HepG2 (cell line): ENCODE measurements around the gene KRCC1. TPM values are rescaled to one million over a fixed set of nuclear protein-coding genes. Genes with fewer than 3 reads are reported as not detected.

Experiments used
- BCL3 ChIP-seq: sonication (generic); formaldehyde crosslinking; IDR thresholded peaks from 2 replicates; pipeline ENCODE4 v1.5.1; 2020; ENCODE audit warnings: mild to moderate bottlenecking, missing genetic modification reagents, moderate library complexity
- ELF3 ChIP-seq: IDR thresholded peaks from 2 replicates; pipeline ENCODE4 v1.6.1; 2016; ENCODE audit warnings: missing genetic modification reagents, missing compliant biosample characterization
- EP300 ChIP-seq, 3 experiments: sonication (generic) in 1 of 3; formaldehyde crosslinking in 1 of 3; IDR thresholded peaks; 2 replicates each; pipeline versions ENCODE4 v1.5.1 to v1.6.1; 2011 to 2020; ENCODE audit warnings: low read depth in 2 of 3, low read length in 2 of 3, borderline replicate concordance in 1 of 3, improper control_type of control experiment in 1 of 3, mild to moderate bottlenecking in 1 of 3, missing genetic modification reagents in 1 of 3, moderate library complexity in 1 of 3
- FLYWCH1 ChIP-seq: sonication (generic); formaldehyde crosslinking; IDR thresholded peaks from 2 replicates; pipeline ENCODE4 v1.8.1; 2023; ENCODE audit warnings: mild to moderate bottlenecking, missing genetic modification reagents
- FOXM1 ChIP-seq: sonication (generic); formaldehyde crosslinking; IDR thresholded peaks from 2 replicates; pipeline ENCODE4 v1.5.0; 2020; ENCODE audit warnings: missing genetic modification reagents
- GTF3A ChIP-seq: sonication (generic); formaldehyde crosslinking; conservative IDR thresholded peaks from 2 replicates; pipeline ENCODE4 v1.4.0; 2020; ENCODE audit warnings: mild to moderate bottlenecking, missing genetic modification reagents
- HIVEP1 ChIP-seq: sonication (generic); formaldehyde crosslinking; IDR thresholded peaks from 2 replicates; pipeline ENCODE4 v1.4.0; 2020; ENCODE audit warnings: mild to moderate bottlenecking, missing genetic modification reagents
- HNRNPK ChIP-seq: fragments of 200-400 bp; formaldehyde crosslinking; IDR thresholded peaks from 2 replicates; pipeline ENCODE4 v1.6.1; 2018; ENCODE audit warnings: low read length, low read depth, moderate library complexity, mild to moderate bottlenecking; ENCODE audit not compliant: poor library complexity, severe bottlenecking
- MIXL1 ChIP-seq: IDR thresholded peaks from 2 replicates; pipeline ENCODE4 v1.6.1; 2016
- NFE2 ChIP-seq: sonication (generic); formaldehyde crosslinking; IDR thresholded peaks from 2 replicates; pipeline ENCODE4 v1.4.0; 2020; ENCODE audit warnings: missing genetic modification reagents
- NONO ChIP-seq, 2 experiments: fragments of 450-650 bp in 1 of 2; sonication (generic) in 1 of 2; formaldehyde crosslinking in 1 of 2; IDR thresholded peaks in 1 of 2; conservative IDR thresholded peaks in 1 of 2; 2 replicates each; pipeline versions ENCODE4 v1.6.1 to v1.8.0; 2017 to 2022; ENCODE audit warnings: mild to moderate bottlenecking in 1 of 2, missing genetic modification reagents in 1 of 2, moderate library complexity in 1 of 2
- PCBP1 ChIP-seq: fragments of 200-400 bp; formaldehyde crosslinking; IDR thresholded peaks from 2 replicates; pipeline ENCODE4 v1.6.1; 2017; ENCODE audit warnings: mild to moderate bottlenecking, low read depth, low read length, borderline replicate concordance
- SALL1 ChIP-seq: sonication (generic); formaldehyde crosslinking; IDR thresholded peaks from 2 replicates; pipeline ENCODE4 v1.8.0; 2022; ENCODE audit warnings: mild to moderate bottlenecking, missing genetic modification reagents
- SALL2 ChIP-seq: sonication (generic); formaldehyde crosslinking; IDR thresholded peaks from 2 replicates; pipeline ENCODE4 v1.8.1; 2023; ENCODE audit warnings: mild to moderate bottlenecking, missing genetic modification reagents, inconsistent platforms
- SIX1 ChIP-seq: sonication (generic); formaldehyde crosslinking; IDR thresholded peaks from 2 replicates; pipeline ENCODE4 v1.4.0; 2020; ENCODE audit warnings: missing genetic modification reagents, borderline replicate concordance
- SOX5 ChIP-seq: IDR thresholded peaks from 2 replicates; pipeline ENCODE4 v1.6.1; 2016; ENCODE audit warnings: borderline replicate concordance
- SSRP1 ChIP-seq: IDR thresholded peaks from 2 replicates; pipeline ENCODE4 v1.6.1; 2016; ENCODE audit warnings: control low read depth
- TAF1 ChIP-seq: sonication (generic); formaldehyde crosslinking; IDR thresholded peaks from 2 replicates; pipeline ENCODE4 v1.4.0; 2020; ENCODE audit warnings: missing genetic modification reagents
- TARDBP ChIP-seq: sonication (generic); formaldehyde crosslinking; IDR thresholded peaks from 2 replicates; pipeline ENCODE4 v1.8.0; 2022; ENCODE audit warnings: mild to moderate bottlenecking, missing genetic modification reagents
- TBX2 ChIP-seq: sonication (generic); formaldehyde crosslinking; IDR thresholded peaks from 2 replicates; pipeline ENCODE4 v1.5.0; 2020; ENCODE audit warnings: missing genetic modification reagents, mild to moderate bottlenecking, borderline replicate concordance
- ZBTB44 ChIP-seq: sonication (generic); formaldehyde crosslinking; IDR thresholded peaks from 2 replicates; pipeline ENCODE4 v1.4.0; 2020; ENCODE audit warnings: missing genetic modification reagents
- ZNF24 ChIP-seq: fragments of 450-650 bp; IDR thresholded peaks from 2 replicates; pipeline ENCODE4 v1.6.1; 2017; ENCODE audit warnings: antibody characterized with exemption, mild to moderate bottlenecking
- ZNF337 ChIP-seq: sonication (generic); formaldehyde crosslinking; IDR thresholded peaks from 2 replicates; pipeline ENCODE4 v1.5.1; 2020; ENCODE audit warnings: missing genetic modification reagents, low read depth, mild to moderate bottlenecking, borderline replicate concordance
- ZNF350 ChIP-seq: sonication (generic); formaldehyde crosslinking; IDR thresholded peaks from 2 replicates; pipeline ENCODE4 v1.4.0; 2020; ENCODE audit warnings: mild to moderate bottlenecking, low read depth, missing genetic modification reagents, borderline replicate concordance
- ZNF780A ChIP-seq: sonication (generic); formaldehyde crosslinking; IDR thresholded peaks from 2 replicates; pipeline ENCODE4 v1.8.0; 2022; ENCODE audit warnings: mild to moderate bottlenecking, missing genetic modification reagents, moderate library complexity
- ZNF792 ChIP-seq: IDR thresholded peaks from 2 replicates; pipeline ENCODE4 v1.6.1; 2016
- polyA plus RNA-seq, 8 experiments: library from polyadenylated mRNA; depleted of rRNA in 3 of 8; stranded (reverse) in 7 of 8; unstranded in 1 of 8; fragments of >200 nt; fragmentation: Illumina TruSeq in 4 of 8; extraction: Trizol in 4 of 8; gene quantifications; 2 replicates each; pipeline versions ENCODE4 v1.2.1 to v1.2.3, GENCODE V29; 2011 to 2016; ENCODE audit warnings: low read depth in 4 of 8, missing spikeins in 1 of 8, mixed read lengths in 1 of 8; ENCODE audit not compliant: insufficient read depth in 1 of 8
- total RNA-seq, 5 experiments: library from RNA; depleted of rRNA; stranded (reverse); fragments of >200 nt; fragmentation: Illumina TruSeq; extraction: Trizol; gene quantifications; 2 replicates each; pipeline ENCODE4 v1.2.3, GENCODE V29; 2016; ENCODE audit warnings: low read depth in 1 of 5
- TF ChIP-seq, protein P1 (sequence below): sonication (generic); formaldehyde crosslinking; IDR thresholded peaks from 2 replicates; pipeline ENCODE4 v1.8.1; 2023; ENCODE audit warnings: mild to moderate bottlenecking, missing genetic modification reagents, borderline replicate concordance

KRCC1 gene
- total and polyA plus RNA-seq, 2 of the 13 experiments (the other 11 are each of a cell fraction or from before 2014, with no cell fraction given) = 6.5 to 7.7 TPM

DNA sequence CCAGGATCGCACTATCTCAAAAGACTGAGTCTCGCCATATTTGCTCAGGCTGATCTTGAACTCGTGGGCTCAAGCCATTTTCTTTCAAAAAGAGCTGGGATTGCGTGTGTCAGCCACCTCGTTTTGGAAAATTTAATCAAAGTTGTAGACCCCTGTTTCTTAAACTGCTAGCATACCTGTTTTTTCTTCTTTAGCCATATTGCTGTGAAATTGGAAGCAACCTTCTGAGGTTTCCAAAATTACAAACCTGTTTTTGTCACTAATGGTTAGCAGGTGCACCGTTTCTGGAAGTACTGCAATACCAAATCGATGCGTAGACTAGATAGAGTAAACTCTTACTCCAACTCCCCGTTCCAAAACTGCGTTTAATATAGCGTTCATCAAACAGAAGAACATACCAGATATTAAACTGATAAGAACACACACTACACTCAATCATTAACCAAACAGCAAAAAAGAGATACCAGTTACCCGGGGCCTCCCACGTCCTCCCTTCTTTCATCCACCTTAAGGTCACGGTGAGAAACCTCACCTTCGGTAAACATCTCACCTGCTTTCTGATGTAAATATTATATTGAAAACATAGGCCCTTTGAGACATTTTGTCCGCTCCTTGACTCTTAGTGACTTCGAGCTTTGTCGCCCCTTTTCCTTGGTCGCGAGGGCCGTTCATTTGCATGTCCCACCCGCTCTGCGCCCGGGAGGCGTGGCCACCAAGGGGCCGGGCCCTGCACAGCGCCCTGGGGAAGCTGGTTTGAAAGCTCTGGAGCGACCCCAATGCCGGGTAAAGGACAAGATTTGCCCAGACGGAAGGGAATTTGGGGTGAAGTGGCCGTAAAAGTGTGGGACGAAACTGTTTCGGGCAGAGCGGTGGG lies 39.3 kb downstream of the KRCC1 start, which contains the start of gene RNU2-63P (continued):
- TF ChIP-seq ZBTB44 (CRISPR knock-in tag) (no peak; the same call in 1 of the 2 replicates), SIX1 (peak; percentile 41), TBX2 (CRISPR knock-in tag) (peak; percentile 53), BCL3 (peak; percentile 14; the same call in 1 of the 2 replicates), EP300 (IDR thresholded peaks at IDR 0.05; ENCODE audit: low read depth in 2 of 2, low read length in 2 of 2) (peak; percentile 22 to 69; a peak in 3 of 4 replicates), EP300 (CRISPR knock-in tag; IDR thresholded peaks at IDR 0.05; ENCODE audit: borderline replicate concordance) (peak; percentile 73; the same call in 1 of the 2 replicates), ZNF350 (CRISPR knock-in tag) (peak; percentile 56; the same call in 1 of the 2 replicates), SOX5 (peak; percentile 55), TAF1 (CRISPR knock-in tag) (peak; percentile 56), SALL2 (peak; percentile 22; the same call in 1 of the 2 replicates), PCBP1 (no peak), ELF3 (CRISPR knock-in tag) (peak; percentile 56), NONO (IDR thresholded peaks at IDR 0.05) (peak; percentile 81; the same call in 1 of the 2 replicates), NONO (CRISPR knock-in tag; conservative IDR thresholded peaks at IDR 0.05) (peak; percentile 93), MIXL1 (CRISPR knock-in tag) (peak; percentile 87), HNRNPK (no peak), HIVEP1 (0 out of 2 replicates have a peak, but pooled peaks have one; percentile 45), GTF3A (CRISPR knock-in tag) (no peak), ZNF337 (CRISPR knock-in tag) (0 out of 2 replicates have a peak, but pooled peaks have one; percentile 48), FLYWCH1 (CRISPR knock-in tag) (no peak), ZNF24 (peak; percentile 39; the same call in 1 of the 2 replicates), SSRP1 (CRISPR knock-in tag) (peak; percentile 95; the same call in 1 of the 2 replicates), FOXM1 (CRISPR knock-in tag) (no peak), ZNF792 (peak; percentile 90), SALL1 (peak; percentile 70; the same call in 1 of the 2 replicates), NFE2 (no peak; the same call in 1 of the 2 replicates), ZNF780A (CRISPR knock-in tag) (peak; percentile 85; the same call in 1 of the 2 replicates), TARDBP (CRISPR knock-in tag) (peak; percentile 98)
- TF ChIP-seq, protein P1, sequence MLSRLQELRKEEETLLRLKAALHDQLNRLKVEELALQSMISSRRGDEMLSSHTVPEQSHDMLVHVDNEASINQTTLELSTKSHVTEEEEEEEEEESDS = peak; percentile 100
